MM.1S (cell line): ENCODE data around the gene IDH2.

ENCODE experiments used
- DNase-seq: peaks from one replicate; pipeline ENCODE4 v3.0.0-alpha.2; 2015
- H2AFZ ChIP-seq: fragments of 300-600 bp; sonication (generic); 2 replicates; pipeline ENCODE4 v1.6.0; 2016; ENCODE audit warnings: antibody characterized with exemption, low read length
- H3F3A ChIP-seq: fragments of 300-600 bp; sonication (generic); 2 replicates; pipeline ENCODE4 v1.6.1; 2016; ENCODE audit warnings: mild to moderate bottlenecking, antibody characterized with exemption, low read length, moderate library complexity, mixed read lengths; ENCODE audit not compliant: insufficient read depth
- H3K27ac ChIP-seq: fragments of 300-600 bp; sonication (generic); 2 replicates; pipeline ENCODE4 v1.5.1; 2016; ENCODE audit warnings: mild to moderate bottlenecking, low read length
- H3K27me3 ChIP-seq: fragments of 300-600 bp; sonication (generic); replicated peaks from 2 replicates; pipeline ENCODE4 v1.6.0; 2016; ENCODE audit warnings: low read length; ENCODE audit not compliant: insufficient read depth
- H3K36me3 ChIP-seq: fragments of 300-600 bp; sonication (generic); replicated peaks from 2 replicates; pipeline ENCODE4 v1.6.1; 2016; ENCODE audit warnings: mild to moderate bottlenecking, low read length, mixed read lengths; ENCODE audit not compliant: insufficient read depth
- H3K4me1 ChIP-seq: fragments of 300-600 bp; sonication (generic); 2 replicates; pipeline ENCODE4 v1.6.1; 2016; ENCODE audit warnings: low read length, mixed read lengths
- H3K4me2 ChIP-seq: fragments of 300-600 bp; sonication (generic); 2 replicates; pipeline ENCODE4 v1.6.0; 2016; ENCODE audit warnings: low read depth, low read length
- H3K4me3 ChIP-seq: fragments of 300-600 bp; sonication (generic); 2 replicates; pipeline ENCODE4 v1.5.1; 2016; ENCODE audit warnings: low read length, mixed read lengths
- H3K79me2 ChIP-seq: fragments of 300-600 bp; sonication (generic); 2 replicates; pipeline ENCODE4 v1.6.1; 2016; ENCODE audit warnings: mixed run types, low read length, mixed read lengths
- H3K9ac ChIP-seq: fragments of 300-600 bp; sonication (generic); 2 replicates; pipeline ENCODE4 v1.6.1; 2016; ENCODE audit warnings: low read length, mixed read lengths
- H3K9me2 ChIP-seq: fragments of 300-600 bp; sonication (generic); replicated peaks from 2 replicates; pipeline ENCODE4 v1.6.1; 2016; ENCODE audit warnings: mild to moderate bottlenecking, low read length, mixed read lengths; ENCODE audit not compliant: insufficient read depth
- H3K9me3 ChIP-seq: fragments of 300-600 bp; sonication (generic); replicated peaks from 2 replicates; pipeline ENCODE4 v1.6.1; 2016; ENCODE audit warnings: mild to moderate bottlenecking, low read length, mixed read lengths; ENCODE audit not compliant: insufficient read depth
- H4K20me1 ChIP-seq: fragments of 300-600 bp; sonication (generic); 2 replicates; pipeline ENCODE4 v1.6.1; 2016; ENCODE audit warnings: mild to moderate bottlenecking, low read length, moderate library complexity, mixed read lengths; ENCODE audit not compliant: insufficient read depth
- EZH2 ChIP-seq: fragments of 300-600 bp; sonication (generic); optimal IDR thresholded peaks from 2 replicates; pipeline ENCODE3; 2017; ENCODE audit warnings: low read depth, mild to moderate bottlenecking, antibody characterized with exemption, low read length, mixed read lengths
- EZH2phosphoT487 ChIP-seq: fragments of 300-600 bp; sonication (generic); IDR thresholded peaks from 2 replicates; pipeline ENCODE4 v1.6.1; 2018; ENCODE audit warnings: antibody characterized with exemption, low read length
- TF ChIP-seq, protein P1 (sequence below): fragments of 300-600 bp; sonication (generic); IDR thresholded peaks from 2 replicates; pipeline ENCODE4 v1.5.1; 2016; ENCODE audit warnings: antibody characterized with exemption, low read length, mixed read lengths

The IDH2 gene

DNA sequence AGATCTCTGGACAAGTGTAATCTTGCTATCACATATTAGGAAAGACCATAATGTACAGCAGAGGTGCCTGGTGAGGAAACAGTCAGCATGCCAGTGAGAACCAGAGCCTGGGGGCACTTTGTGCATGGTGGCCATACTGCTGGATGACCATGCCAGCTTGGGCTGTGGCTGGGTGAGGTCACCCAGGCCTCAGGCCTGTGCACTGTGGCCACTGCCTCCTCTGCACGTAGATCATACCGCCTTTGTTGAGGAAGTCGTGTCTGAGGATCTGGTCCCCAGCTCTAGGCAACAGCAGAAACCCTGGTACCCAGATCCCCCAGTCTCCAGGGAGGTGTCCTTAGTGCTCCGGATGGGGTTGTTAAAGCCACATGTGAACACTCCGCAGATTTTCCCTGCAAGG is 62.3 kb downstream of the IDH2 start:
- no peak overlapping the region for H3K4me3 ChIP-seq
- no peaks in the 10 kb centered on the region for H3K9me3 ChIP-seq
- no peak for DNase-seq
- H3K4me1 ChIP-seq, result peaks cover 20% of the 10 kb centered on the region
- peaks cover 91% of the 10 kb centered on the region for H3K79me2 ChIP-seq
- H3K27me3 ChIP-seq, result no peaks in the 10 kb centered on the region
- no peaks in the 10 kb centered on the region for H3K36me3 ChIP-seq
- no peak overlapping the region for H2AFZ ChIP-seq
- H3F3A ChIP-seq, result peaks cover 5% of the 10 kb centered on the region; the same call in 1 of the 2 replicates
- H4K20me1 ChIP-seq, result no peaks in the 10 kb centered on the region
- H3K4me2 ChIP-seq, result no peak overlapping the region
- H3K9me2 ChIP-seq, result no peaks in the 10 kb centered on the region
- no peak overlapping the region for H3K9ac ChIP-seq
- no peak overlapping the region for H3K27ac ChIP-seq
- TF ChIP-seq EZH2, result no peak
- TF ChIP-seq EZH2phosphoT487, result no peak
- TF ChIP-seq, protein P1, sequence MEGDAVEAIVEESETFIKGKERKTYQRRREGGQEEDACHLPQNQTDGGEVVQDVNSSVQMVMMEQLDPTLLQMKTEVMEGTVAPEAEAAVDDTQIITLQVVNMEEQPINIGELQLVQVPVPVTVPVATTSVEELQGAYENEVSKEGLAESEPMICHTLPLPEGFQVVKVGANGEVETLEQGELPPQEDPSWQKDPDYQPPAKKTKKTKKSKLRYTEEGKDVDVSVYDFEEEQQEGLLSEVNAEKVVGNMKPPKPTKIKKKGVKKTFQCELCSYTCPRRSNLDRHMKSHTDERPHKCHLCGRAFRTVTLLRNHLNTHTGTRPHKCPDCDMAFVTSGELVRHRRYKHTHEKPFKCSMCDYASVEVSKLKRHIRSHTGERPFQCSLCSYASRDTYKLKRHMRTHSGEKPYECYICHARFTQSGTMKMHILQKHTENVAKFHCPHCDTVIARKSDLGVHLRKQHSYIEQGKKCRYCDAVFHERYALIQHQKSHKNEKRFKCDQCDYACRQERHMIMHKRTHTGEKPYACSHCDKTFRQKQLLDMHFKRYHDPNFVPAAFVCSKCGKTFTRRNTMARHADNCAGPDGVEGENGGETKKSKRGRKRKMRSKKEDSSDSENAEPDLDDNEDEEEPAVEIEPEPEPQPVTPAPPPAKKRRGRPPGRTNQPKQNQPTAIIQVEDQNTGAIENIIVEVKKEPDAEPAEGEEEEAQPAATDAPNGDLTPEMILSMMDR, result no peak

DNA sequence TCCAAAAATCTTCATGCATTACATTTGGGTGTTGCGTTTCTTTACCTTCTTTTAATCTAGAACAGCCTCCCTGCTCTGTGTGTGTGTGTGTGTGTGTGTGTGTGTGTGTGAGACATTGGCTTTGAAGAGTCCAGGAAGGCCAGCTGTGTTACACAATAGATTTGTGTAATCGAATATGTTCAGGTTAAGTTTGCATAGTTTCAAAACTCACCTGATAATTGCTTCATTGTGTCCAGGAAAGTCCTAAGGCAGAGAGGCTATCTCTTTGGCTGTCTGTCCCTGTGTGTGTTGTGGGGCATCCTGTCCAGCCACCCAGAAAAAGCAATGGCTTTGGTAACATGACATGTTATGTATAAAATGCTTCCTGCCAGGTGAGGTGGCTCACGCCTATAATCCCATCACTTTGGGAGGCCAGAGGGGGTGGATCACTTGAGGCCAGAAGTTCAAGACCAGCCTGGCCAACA is 63.6 kb downstream of the IDH2 start:
- Histone ChIP-seq H3K27me3 (no peaks in the 10 kb centered on the region), H3K9me2 (no peaks in the 10 kb centered on the region), H3K36me3 (no peaks in the 10 kb centered on the region), H3K27ac (peak overlapping the region; percentile 44; the same call in 1 of the 2 replicates), H2AFZ (no peak overlapping the region), H3K4me2 (no peak overlapping the region), H4K20me1 (no peaks in the 10 kb centered on the region), H3K4me1 (peaks cover 33% of the 10 kb centered on the region), H3K9ac (no peak overlapping the region), H3K9me3 (no peaks in the 10 kb centered on the region), H3K79me2 (peaks cover 84% of the 10 kb centered on the region), H3F3A (peaks cover 16% of the 10 kb centered on the region), H3K4me3 (no peak overlapping the region)
- no peak for TF ChIP-seq EZH2phosphoT487
- TF ChIP-seq, protein P1, result no peak
- no peak for TF ChIP-seq EZH2
- no peak for DNase-seq

GRCh38 chr15:90037961-90038631 is 64.2 kb downstream of the IDH2 start:
- no peak overlapping the region for H3K9ac ChIP-seq
- no peaks in the 10 kb centered on the region for H4K20me1 ChIP-seq
- no peaks in the 10 kb centered on the region for H3K27me3 ChIP-seq
- H3K9me2 ChIP-seq, result no peaks in the 10 kb centered on the region
- H3K4me2 ChIP-seq, result no peak overlapping the region
- H3K27ac ChIP-seq, result peak overlapping the region; percentile 44; the same call in 1 of the 2 replicates
- H3K4me1 ChIP-seq, result peaks cover 39% of the 10 kb centered on the region
- no peak overlapping the region for H2AFZ ChIP-seq
- H3F3A ChIP-seq, result peaks cover 20% of the 10 kb centered on the region
- H3K79me2 ChIP-seq, result peaks cover 85% of the 10 kb centered on the region
- no peak overlapping the region for H3K4me3 ChIP-seq
- no peaks in the 10 kb centered on the region for H3K36me3 ChIP-seq
- DNase-seq, result peak; percentile 70
- H3K9me3 ChIP-seq, result no peaks in the 10 kb centered on the region
- TF ChIP-seq EZH2phosphoT487 (no peak), EZH2 (no peak)
- TF ChIP-seq, protein P1, result no peak
